Nephron progenitor cell (in vitro differentiated cells): ENCODE measurements around the gene VSTM1.
"Not testable (repeated sequence)": the region's sequence is repeated elsewhere in the genome, so short reads cannot be mapped to it uniquely, and the experiment has no call there.

Experiments
- DNase-seq: peaks from one replicate; pipeline ENCODE4 v3.0.0; 2021
- H3K27ac Mint-ChIP-seq: 2 replicates; pipeline ENCODE4 v1.8.0; 2021; ENCODE audit warnings: mild to moderate bottlenecking, moderate library complexity, mixed read lengths
- H3K27me3 Mint-ChIP-seq: 2 replicates; pipeline ENCODE4 v1.8.0; 2021; ENCODE audit warnings: mild to moderate bottlenecking, low read depth, mixed read lengths; ENCODE audit not compliant: poor library complexity
- H3K36me3 Mint-ChIP-seq: 2 replicates; pipeline ENCODE4 v1.8.0; 2021; ENCODE audit warnings: low read depth, mixed read lengths
- H3K4me1 Mint-ChIP-seq: 2 replicates; pipeline ENCODE4 v1.8.0; 2021; ENCODE audit warnings: mixed read lengths
- H3K4me3 Mint-ChIP-seq: 2 replicates; pipeline ENCODE4 v1.8.0; 2021; ENCODE audit warnings: mild to moderate bottlenecking, moderate library complexity, mixed read lengths
- H3K9me3 Mint-ChIP-seq: 2 replicates; pipeline ENCODE4 v1.8.0; 2021; ENCODE audit warnings: mild to moderate bottlenecking, moderate library complexity, mixed read lengths
- CTCF ChIP-seq: fragments of 200-600 bp; sonication (generic); IDR thresholded peaks from 2 replicates; pipeline ENCODE4 v1.5.0; 2021; ENCODE audit warnings: antibody characterized with exemption

VSTM1 gene

DNA sequence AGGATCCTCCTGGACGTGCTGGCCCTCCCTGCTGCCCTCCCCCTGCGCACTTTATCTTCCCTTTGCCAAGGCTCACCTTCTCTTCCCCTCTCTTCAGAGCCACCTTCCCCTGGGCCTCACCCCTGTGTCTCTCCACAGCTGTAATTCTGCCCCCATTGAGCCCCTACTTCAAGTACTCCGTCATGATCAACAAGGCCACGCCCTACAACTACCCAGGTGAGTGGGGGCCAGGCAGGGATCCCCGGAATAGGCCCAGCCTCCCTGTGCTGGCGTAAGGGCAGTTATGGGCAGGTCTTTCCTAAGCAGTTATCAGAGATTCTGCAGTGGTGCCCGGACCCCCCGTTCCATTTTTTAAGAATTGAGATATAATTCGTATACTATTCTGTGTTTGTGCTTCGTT, 42.1 kb upstream of the VSTM1 start:
- no peak for TF ChIP-seq CTCF
- H3K27ac Mint-ChIP-seq: peak overlapping the region; percentile 66
- peaks cover 31% of the 10 kb centered on the region for H3K36me3 Mint-ChIP-seq
- H3K9me3 Mint-ChIP-seq: no peaks in the 10 kb centered on the region
- peaks cover 27% of the 10 kb centered on the region for H3K4me1 Mint-ChIP-seq
- DNase-seq: no peak
- peak overlapping the region; percentile 15 for H3K4me3 Mint-ChIP-seq
- no peaks in the 10 kb centered on the region for H3K27me3 Mint-ChIP-seq

- DNase-seq: no peak
- Mint-ChIP-seq H3K4me1 (peaks cover 27% of the 10 kb centered on the region), H3K27ac (peak overlapping the region; percentile 66), H3K27me3 (peaks cover 4% of the 10 kb centered on the region), H3K9me3 (no peaks in the 10 kb centered on the region), H3K4me3 (peak overlapping the region; percentile 98), H3K36me3 (peaks cover 26% of the 10 kb centered on the region)
- no peak for TF ChIP-seq CTCF
These were observed 41.5 kb upstream of the VSTM1 start for GRCh38 chr19:54104998-54105715.

DNA sequence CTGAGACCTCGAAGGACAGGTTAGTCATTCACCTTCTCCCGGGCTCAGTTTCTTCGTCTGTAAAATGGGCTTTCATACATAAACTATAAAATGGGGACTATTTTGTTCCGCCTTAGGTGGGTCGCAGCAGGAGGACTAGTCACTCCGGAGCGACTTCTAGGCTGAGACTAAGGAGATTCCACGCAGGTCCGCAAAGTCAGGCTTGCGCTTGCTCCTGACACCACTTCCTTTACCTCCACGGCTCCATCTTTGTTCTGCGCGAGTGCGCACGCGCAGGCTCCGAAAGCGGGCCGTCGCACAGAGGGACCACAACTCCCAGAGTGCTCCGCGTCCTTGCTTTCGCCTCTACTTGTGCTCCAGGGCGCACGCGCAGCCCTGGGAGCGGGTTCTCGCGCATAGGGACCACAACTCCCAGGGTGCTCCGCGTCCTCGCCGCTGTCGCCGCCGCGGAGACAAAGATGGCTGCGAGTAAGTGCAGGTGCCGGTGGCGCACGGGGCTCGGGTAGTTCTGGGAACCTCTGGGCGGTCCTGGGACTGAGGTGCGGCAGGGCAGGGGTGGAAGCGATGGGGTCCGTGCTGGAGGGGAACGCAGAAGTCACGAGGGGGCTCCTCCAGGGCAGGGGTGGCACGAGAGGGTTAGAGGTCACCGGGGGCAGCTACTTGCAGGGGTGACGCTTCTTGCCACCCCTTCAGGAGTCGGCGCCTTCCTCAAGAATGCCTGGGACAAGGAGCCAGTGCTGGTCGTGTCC, 38.9 kb upstream of the VSTM1 start, which contains the start of gene NDUFA3:
NDUFA3 (plus strand) TSS at position 435 of the 749 bp plus-strand sequence; CDS start at position 459, 24 bp downstream.
- Mint-ChIP-seq H3K4me3 (peak within 1 kb of the TSS; percentile 98), H3K27me3 (peaks cover 27% of the 10 kb centered on the region), H3K27ac (no peak within 1 kb of the TSS), H3K4me1 (peaks cover 27% of the 10 kb centered on the region), H3K9me3 (no peaks in the 10 kb centered on the region), H3K36me3 (peaks cover 22% of the 10 kb centered on the region)
- DNase-seq: peak; percentile 95
- no peak for TF ChIP-seq CTCF

- Mint-ChIP-seq H3K36me3 (peaks cover 3% of the 10 kb centered on the region), H3K27me3 (peaks cover 47% of the 10 kb centered on the region), H3K4me3 (peak within 1 kb of the TSS; percentile 98), H3K4me1 (peaks cover 22% of the 10 kb centered on the region), H3K9me3 (no peaks in the 10 kb centered on the region), H3K27ac (no peak within 1 kb of the TSS)
- no peak for TF ChIP-seq CTCF
- DNase-seq: no peak
These were observed 36.9 kb upstream of the VSTM1 start, which contains the start of gene OSCAR for GRCh38 chr19:54100561-54100960. TSS of gene OSCAR (minus strand) at chr19:54100803. CDS start at chr19:54100792, 11 bp downstream.

- H3K27me3 Mint-ChIP-seq: peaks cover 54% of the 10 kb centered on the region
- H3K27ac Mint-ChIP-seq, DNase-seq, H3K9me3 Mint-ChIP-seq, H3K36me3 Mint-ChIP-seq, H3K4me3 Mint-ChIP-seq: not testable (repeated sequence)
- peaks cover 19% of the 10 kb centered on the region for H3K4me1 Mint-ChIP-seq
These were observed 36.2 kb upstream of the VSTM1 start for GRCh38 chr19:54099903-54100255.

DNA sequence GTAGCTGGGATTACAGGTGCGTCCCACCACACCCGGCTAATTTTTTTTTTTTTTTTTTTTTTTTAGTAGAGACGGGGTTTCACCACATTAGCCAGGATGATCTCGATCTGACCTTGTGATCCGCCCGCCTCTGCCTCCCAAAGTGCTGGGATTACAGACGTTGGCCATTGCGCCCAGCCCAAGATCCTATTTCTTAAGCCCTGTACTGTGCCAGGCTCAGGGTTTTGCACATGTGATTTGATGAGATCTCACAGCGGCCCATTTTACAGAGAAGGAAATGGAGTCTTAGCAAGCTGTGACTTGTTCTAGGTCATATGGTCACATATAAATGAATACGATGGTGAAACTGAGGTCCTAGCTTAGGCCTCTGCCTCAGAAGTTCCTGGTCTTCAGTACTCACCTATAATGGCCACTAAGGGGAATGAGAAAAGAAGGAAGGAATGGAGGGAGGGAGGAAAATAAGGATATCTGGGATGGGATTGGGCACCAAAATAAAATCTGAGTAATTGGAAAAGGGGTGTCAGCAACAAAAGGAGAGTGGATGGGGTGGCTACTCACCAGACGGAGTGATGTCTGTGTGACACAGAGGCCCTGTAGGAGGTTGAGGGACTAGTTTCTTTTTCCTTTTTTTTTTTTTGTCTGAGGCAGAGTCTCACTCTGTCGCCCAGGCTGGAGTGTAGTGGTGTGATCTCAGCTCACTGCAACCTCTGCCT, 35.6 kb upstream of the VSTM1 start:
- Mint-ChIP-seq H3K4me3 (no peak overlapping the region), H3K9me3 (peaks cover 5% of the 10 kb centered on the region), H3K27ac (no peak overlapping the region), H3K27me3 (peaks cover 60% of the 10 kb centered on the region), H3K4me1 (peaks cover 19% of the 10 kb centered on the region), H3K36me3 (no peaks in the 10 kb centered on the region)
- TF ChIP-seq CTCF: no peak
- no peak for DNase-seq
